ENCODE results near the gene OR6C70.
"Not testable (repeated sequence)": the region's sequence is repeated elsewhere in the genome, so short reads cannot be mapped to it uniquely, and the experiment has no call there.

The OR6C70 gene

DNA sequence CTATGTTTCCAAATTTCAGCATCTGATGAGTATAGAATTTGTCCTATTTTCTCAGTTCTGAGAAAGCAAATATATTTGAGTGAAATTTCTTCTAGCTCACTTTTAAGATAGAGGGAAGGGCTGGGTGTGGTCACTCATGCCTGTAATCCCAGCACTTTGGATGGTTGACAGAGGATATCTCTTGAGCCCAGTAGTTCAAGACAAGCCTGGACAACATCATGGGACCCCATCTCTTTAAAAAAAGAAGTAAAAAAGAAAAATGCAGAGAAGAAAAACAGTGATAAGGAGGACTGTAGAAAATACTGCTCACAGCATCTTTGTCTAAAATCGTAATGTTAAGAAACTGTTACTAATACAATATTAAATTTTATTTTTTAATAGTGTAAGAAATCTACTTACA lies 2.3 kb upstream of the OR6C70 start:
- Histone ChIP-seq H3K4me3 (ENCODE audit: low read depth in 1 of 2, low read length in 2 of 2) (no peak overlapping the region), H3K4me1 (ENCODE audit: control insufficient read depth in 1 of 2, insufficient read depth in 2 of 2, low read length in 2 of 2) (no peaks in the 10 kb centered on the region), H3K9me3 (ENCODE audit: control insufficient read depth in 1 of 2, low read length in 2 of 2) (no peaks in the 10 kb centered on the region), H3K27ac (ENCODE audit: low read depth, low read length) (no peak overlapping the region), H3K9ac (ENCODE audit: low read depth in 1 of 2, low read length in 2 of 2) (no peak overlapping the region), H3K36me3 (ENCODE audit: control insufficient read depth in 1 of 2, insufficient read depth in 2 of 2, low read length in 2 of 2) (no peaks in the 10 kb centered on the region), H3K27me3 (ENCODE audit: control insufficient read depth in 1 of 2, insufficient read depth in 2 of 2, low read length in 2 of 2) (no peaks in the 10 kb centered on the region)

- H3K4me3 ChIP-seq (ENCODE audit: low read depth in 1 of 2, low read length in 2 of 2) = no peak overlapping the region
- H3K36me3 ChIP-seq (ENCODE audit: control insufficient read depth in 1 of 2, insufficient read depth in 2 of 2, low read length in 2 of 2) = no peaks in the 10 kb centered on the region
- no peaks in the 10 kb centered on the region for H3K9me3 ChIP-seq (ENCODE audit: control insufficient read depth in 1 of 2, low read length in 2 of 2)
- H3K4me1 ChIP-seq (ENCODE audit: control insufficient read depth in 1 of 2, insufficient read depth in 2 of 2, low read length in 2 of 2) = no peaks in the 10 kb centered on the region
- H3K27me3 ChIP-seq (ENCODE audit: control insufficient read depth in 1 of 2, insufficient read depth in 2 of 2, low read length in 2 of 2) = no peaks in the 10 kb centered on the region
- H3K27ac ChIP-seq (ENCODE audit: low read depth, low read length) = no peak overlapping the region
- no peak overlapping the region for H3K9ac ChIP-seq (ENCODE audit: low read depth in 1 of 2, low read length in 2 of 2)
Measured at GRCh38 chr12:55469291-55469690, 647 bp downstream of the OR6C70 start.

GRCh38 chr12:55467836-55468235 lies 2.1 kb downstream of the OR6C70 start:
- Histone ChIP-seq H3K4me1 (ENCODE audit: control insufficient read depth in 1 of 2, insufficient read depth in 2 of 2, low read length in 2 of 2) (no peaks in the 10 kb centered on the region), H3K9ac (ENCODE audit: low read depth in 1 of 2, low read length in 2 of 2) (no peak overlapping the region), H3K9me3 (ENCODE audit: control insufficient read depth in 1 of 2, low read length in 2 of 2) (no peaks in the 10 kb centered on the region), H3K27ac (ENCODE audit: low read depth, low read length) (no peak overlapping the region), H3K27me3 (ENCODE audit: control insufficient read depth in 1 of 2, insufficient read depth in 2 of 2, low read length in 2 of 2) (no peaks in the 10 kb centered on the region), H3K4me3 (ENCODE audit: low read depth in 1 of 2, low read length in 2 of 2) (no peak overlapping the region), H3K36me3 (ENCODE audit: control insufficient read depth in 1 of 2, insufficient read depth in 2 of 2, low read length in 2 of 2) (no peaks in the 10 kb centered on the region)

DNA sequence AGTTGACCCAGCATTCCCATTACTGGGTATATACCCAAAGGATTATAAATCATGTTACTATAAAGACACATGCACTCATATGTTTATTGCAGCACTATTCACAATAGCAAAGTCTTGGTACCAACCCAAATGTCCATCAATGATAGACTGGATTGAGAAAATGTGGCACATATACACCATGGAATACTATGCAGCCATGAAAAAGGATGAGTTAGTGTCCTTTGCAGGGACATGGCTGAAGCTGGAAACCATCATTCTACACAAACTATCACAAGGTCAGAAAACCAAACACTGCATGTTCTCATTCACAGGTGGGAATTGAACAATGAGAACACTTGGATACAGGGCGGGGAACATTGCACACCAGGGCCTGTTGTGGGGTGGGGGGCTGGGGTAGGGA lies 5.0 kb downstream of the OR6C70 start:
- not testable (repeated sequence) for H3K4me1 ChIP-seq (ENCODE audit: control insufficient read depth in 1 of 2, insufficient read depth in 2 of 2, low read length in 2 of 2); H3K9ac ChIP-seq (ENCODE audit: low read depth in 1 of 2, low read length in 2 of 2); H3K27ac ChIP-seq (ENCODE audit: low read depth, low read length); H3K4me3 ChIP-seq (ENCODE audit: low read depth in 1 of 2, low read length in 2 of 2); H3K36me3 ChIP-seq (ENCODE audit: control insufficient read depth in 1 of 2, insufficient read depth in 2 of 2, low read length in 2 of 2); H3K9me3 ChIP-seq (ENCODE audit: control insufficient read depth in 1 of 2, low read length in 2 of 2); H3K27me3 ChIP-seq (ENCODE audit: control insufficient read depth in 1 of 2, insufficient read depth in 2 of 2, low read length in 2 of 2)

DNA sequence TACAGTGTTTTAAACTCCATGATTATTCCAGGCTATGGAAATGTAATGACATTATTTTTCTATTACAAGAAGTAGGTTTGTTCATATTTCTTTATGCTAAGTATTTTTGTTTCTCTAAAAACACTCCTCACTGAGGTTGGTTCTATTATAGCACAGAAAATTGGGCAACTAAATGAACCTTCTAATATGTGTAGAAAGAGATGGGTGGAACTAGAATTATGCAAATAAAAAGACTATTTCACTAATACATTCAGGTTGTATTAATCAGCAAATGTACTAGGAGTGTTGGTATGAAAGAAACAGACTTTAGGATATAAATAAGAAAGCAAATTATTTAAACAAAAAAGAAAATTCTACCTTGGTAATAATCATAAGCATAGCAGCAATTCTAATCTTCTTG lies 21.1 kb downstream of the OR6C70 start:
- Histone ChIP-seq H3K27me3 (ENCODE audit: control insufficient read depth in 1 of 2, insufficient read depth in 2 of 2, low read length in 2 of 2) (no peaks in the 10 kb centered on the region), H3K9ac (ENCODE audit: low read depth in 1 of 2, low read length in 2 of 2) (no peak overlapping the region), H3K36me3 (ENCODE audit: control insufficient read depth in 1 of 2, insufficient read depth in 2 of 2, low read length in 2 of 2) (no peaks in the 10 kb centered on the region), H3K4me3 (ENCODE audit: low read depth in 1 of 2, low read length in 2 of 2) (no peak overlapping the region), H3K9me3 (ENCODE audit: control insufficient read depth in 1 of 2, low read length in 2 of 2) (no peaks in the 10 kb centered on the region), H3K27ac (ENCODE audit: low read depth, low read length) (no peak overlapping the region), H3K4me1 (ENCODE audit: control insufficient read depth in 1 of 2, insufficient read depth in 2 of 2, low read length in 2 of 2) (no peaks in the 10 kb centered on the region)

- Histone ChIP-seq H3K4me3 (ENCODE audit: low read depth in 1 of 2, low read length in 2 of 2) (no peak overlapping the region), H3K9me3 (ENCODE audit: control insufficient read depth in 1 of 2, low read length in 2 of 2) (no peaks in the 10 kb centered on the region), H3K27ac (ENCODE audit: low read depth, low read length) (no peak overlapping the region), H3K36me3 (ENCODE audit: control insufficient read depth in 1 of 2, insufficient read depth in 2 of 2, low read length in 2 of 2) (no peaks in the 10 kb centered on the region), H3K9ac (ENCODE audit: low read depth in 1 of 2, low read length in 2 of 2) (no peak overlapping the region), H3K4me1 (ENCODE audit: control insufficient read depth in 1 of 2, insufficient read depth in 2 of 2, low read length in 2 of 2) (no peaks in the 10 kb centered on the region), H3K27me3 (ENCODE audit: control insufficient read depth in 1 of 2, insufficient read depth in 2 of 2, low read length in 2 of 2) (no peaks in the 10 kb centered on the region)
Measured at GRCh38 chr12:55446326-55446725, 23.6 kb downstream of the OR6C70 start.

DNA sequence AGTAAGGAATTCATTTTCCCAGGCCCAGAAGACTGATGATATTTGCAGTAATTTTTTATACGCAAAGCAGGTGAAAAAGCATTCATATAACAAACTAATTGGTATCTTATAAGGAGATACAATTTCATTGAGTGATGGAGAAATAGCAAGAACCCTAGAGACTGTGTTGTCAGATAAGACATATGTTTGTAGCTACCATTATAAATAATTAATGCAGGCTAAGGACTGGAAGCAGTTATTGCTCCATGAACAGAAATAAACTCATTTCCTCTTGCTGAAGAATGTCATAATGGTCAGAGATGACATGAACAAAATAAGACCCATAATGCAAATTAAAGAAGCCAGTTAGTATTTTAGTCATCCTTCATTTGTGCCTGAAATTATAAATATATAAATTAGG lies 24.6 kb downstream of the OR6C70 start:
- H3K4me3 ChIP-seq (ENCODE audit: low read depth in 1 of 2, low read length in 2 of 2) = no peak overlapping the region
- no peak overlapping the region for H3K27ac ChIP-seq (ENCODE audit: low read depth, low read length)
- no peak overlapping the region for H3K9ac ChIP-seq (ENCODE audit: low read depth in 1 of 2, low read length in 2 of 2)
- no peaks in the 10 kb centered on the region for H3K9me3 ChIP-seq (ENCODE audit: control insufficient read depth in 1 of 2, low read length in 2 of 2)
- H3K36me3 ChIP-seq (ENCODE audit: control insufficient read depth in 1 of 2, insufficient read depth in 2 of 2, low read length in 2 of 2) = no peaks in the 10 kb centered on the region
- no peaks in the 10 kb centered on the region for H3K27me3 ChIP-seq (ENCODE audit: control insufficient read depth in 1 of 2, insufficient read depth in 2 of 2, low read length in 2 of 2)
- H3K4me1 ChIP-seq (ENCODE audit: control insufficient read depth in 1 of 2, insufficient read depth in 2 of 2, low read length in 2 of 2) = no peaks in the 10 kb centered on the region

DNA sequence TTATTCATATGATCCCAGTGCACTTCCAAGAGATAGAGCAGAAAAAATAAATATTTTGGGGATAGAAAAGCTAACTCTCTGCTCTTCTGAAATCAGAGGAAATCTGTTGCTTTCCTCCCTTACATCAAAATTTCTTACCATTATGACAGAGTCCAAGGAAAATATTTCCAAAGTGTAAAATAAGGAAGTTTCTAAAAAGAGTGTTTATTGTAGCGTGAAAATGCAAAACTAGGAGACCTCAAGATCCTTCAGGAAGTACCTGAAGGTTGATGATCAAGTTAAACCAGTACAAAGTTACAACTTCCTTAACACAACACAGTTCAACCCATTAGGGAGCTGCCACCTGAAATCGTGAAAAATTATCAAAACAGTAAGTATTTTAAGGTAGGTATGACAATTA lies 26.2 kb downstream of the OR6C70 start, which contains the start of gene OR6C2:
Gene OR6C2, plus strand, starts transcription at position 301 of the 400 bp plus-strand sequence. CDS start 8,138 bp downstream, outside the sequence.
- no peaks in the 10 kb centered on the region for H3K9me3 ChIP-seq (ENCODE audit: control insufficient read depth in 1 of 2, low read length in 2 of 2)
- no peaks in the 10 kb centered on the region for H3K4me1 ChIP-seq (ENCODE audit: control insufficient read depth in 1 of 2, insufficient read depth in 2 of 2, low read length in 2 of 2)
- no peaks in the 10 kb centered on the region for H3K36me3 ChIP-seq (ENCODE audit: control insufficient read depth in 1 of 2, insufficient read depth in 2 of 2, low read length in 2 of 2)
- H3K27me3 ChIP-seq (ENCODE audit: control insufficient read depth in 1 of 2, insufficient read depth in 2 of 2, low read length in 2 of 2) = no peaks in the 10 kb centered on the region
- H3K4me3 ChIP-seq (ENCODE audit: low read depth in 1 of 2, low read length in 2 of 2) = no peak within 1 kb of the TSS
- H3K9ac ChIP-seq (ENCODE audit: low read depth in 1 of 2, low read length in 2 of 2) = no peak within 1 kb of the TSS
- H3K27ac ChIP-seq (ENCODE audit: low read depth, low read length) = no peak within 1 kb of the TSS

DNA sequence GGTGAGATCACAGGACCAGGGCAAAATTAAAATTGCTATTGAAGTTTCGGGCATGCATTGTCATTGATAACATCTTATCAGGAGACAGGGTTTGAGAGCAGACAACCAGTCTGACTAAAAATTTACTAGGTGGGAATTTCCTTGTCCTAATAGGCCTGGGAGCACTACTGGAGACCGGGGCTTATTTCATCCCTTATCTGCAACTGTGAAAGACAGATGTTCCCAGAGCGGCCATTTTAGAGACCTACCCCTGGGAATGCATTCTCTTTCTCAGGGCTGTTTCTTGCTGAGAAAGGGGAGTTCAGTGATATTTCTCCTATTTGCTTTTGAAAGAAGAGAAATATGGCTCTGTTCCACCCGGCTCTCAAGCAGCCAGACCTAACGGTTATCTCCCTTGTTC lies 28.7 kb downstream of the OR6C70 start:
- H3K27me3 ChIP-seq (ENCODE audit: control insufficient read depth in 1 of 2, insufficient read depth in 2 of 2, low read length in 2 of 2); H3K4me1 ChIP-seq (ENCODE audit: control insufficient read depth in 1 of 2, insufficient read depth in 2 of 2, low read length in 2 of 2); H3K4me3 ChIP-seq (ENCODE audit: low read depth in 1 of 2, low read length in 2 of 2); H3K36me3 ChIP-seq (ENCODE audit: control insufficient read depth in 1 of 2, insufficient read depth in 2 of 2, low read length in 2 of 2); H3K27ac ChIP-seq (ENCODE audit: low read depth, low read length); H3K9me3 ChIP-seq (ENCODE audit: control insufficient read depth in 1 of 2, low read length in 2 of 2); H3K9ac ChIP-seq (ENCODE audit: low read depth in 1 of 2, low read length in 2 of 2): not testable (repeated sequence)

DNA sequence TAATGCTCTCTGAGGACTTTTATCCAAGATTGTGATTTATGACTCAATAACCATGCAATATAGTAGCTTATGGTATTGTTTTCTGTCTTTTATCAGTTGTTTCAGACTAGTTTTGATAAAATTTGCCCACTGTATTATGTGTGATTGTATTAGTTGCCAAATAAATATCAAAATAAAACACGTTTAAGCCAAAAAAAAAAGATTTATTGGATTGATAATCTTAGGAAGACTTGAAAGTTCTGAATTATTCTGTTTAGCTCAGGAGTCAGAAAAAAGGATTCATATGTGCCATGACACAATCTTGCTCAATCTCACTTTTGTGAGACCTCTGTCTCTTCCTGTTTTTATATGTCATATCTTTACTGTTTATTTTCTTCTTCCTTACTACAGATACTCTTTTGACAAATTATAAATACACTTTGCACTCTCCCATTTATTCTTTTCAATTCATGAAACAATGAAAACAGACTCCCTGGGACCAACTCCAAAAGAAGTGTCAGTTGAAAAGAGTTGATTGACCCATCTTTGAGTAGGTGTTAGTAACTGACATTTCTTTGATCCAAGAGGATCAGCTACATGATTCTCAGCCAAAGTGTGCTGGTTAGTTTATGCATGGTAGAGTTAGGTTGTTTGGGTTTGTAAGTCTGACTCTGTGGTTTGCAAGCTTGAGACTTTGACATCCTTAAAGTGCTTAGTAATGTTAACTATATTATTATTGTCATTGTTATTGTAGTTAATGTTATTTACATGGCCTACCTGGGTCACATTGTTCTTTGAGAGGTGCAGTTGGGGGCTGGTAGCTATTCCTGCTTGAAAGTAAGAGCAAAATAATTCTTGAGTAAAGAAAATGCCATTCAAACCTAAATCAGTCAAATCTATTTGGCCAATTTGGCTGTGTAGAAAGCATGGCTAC lies 41.4 kb downstream of the OR6C70 start:
- no peak overlapping the region for H3K9ac ChIP-seq (ENCODE audit: low read depth in 1 of 2, low read length in 2 of 2)
- H3K4me1 ChIP-seq (ENCODE audit: control insufficient read depth in 1 of 2, insufficient read depth in 2 of 2, low read length in 2 of 2) = no peaks in the 10 kb centered on the region
- H3K9me3 ChIP-seq (ENCODE audit: control insufficient read depth in 1 of 2, low read length in 2 of 2) = no peaks in the 10 kb centered on the region
- no peak overlapping the region for H3K4me3 ChIP-seq (ENCODE audit: low read depth in 1 of 2, low read length in 2 of 2)
- no peak overlapping the region for H3K27ac ChIP-seq (ENCODE audit: low read depth, low read length)
- H3K27me3 ChIP-seq (ENCODE audit: control insufficient read depth in 1 of 2, insufficient read depth in 2 of 2, low read length in 2 of 2) = no peaks in the 10 kb centered on the region
- no peaks in the 10 kb centered on the region for H3K36me3 ChIP-seq (ENCODE audit: control insufficient read depth in 1 of 2, insufficient read depth in 2 of 2, low read length in 2 of 2)
